ENCODE data around the gene DAB2IP.

DAB2IP gene

DNA sequence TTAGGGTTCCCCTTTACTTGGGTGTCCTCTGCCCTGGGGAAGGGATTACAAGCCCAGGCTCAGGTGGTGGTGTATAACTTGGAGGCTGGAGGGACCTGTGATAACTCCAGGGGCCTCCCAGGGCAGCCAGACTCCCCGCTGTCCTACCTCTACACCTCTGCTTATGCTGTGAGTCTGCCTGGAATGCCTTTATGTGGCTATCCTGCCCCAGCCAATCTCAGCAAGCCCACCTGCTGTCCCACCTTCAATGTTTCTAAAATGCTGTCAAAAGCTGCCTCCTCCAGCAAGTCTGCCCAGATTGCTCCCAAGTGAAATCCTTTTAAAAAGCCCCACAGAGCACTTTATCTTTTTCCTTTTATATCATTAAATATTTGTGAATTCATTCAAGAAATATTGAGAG is 39.3 kb downstream of the DAB2IP start:
- WGBS, result 100% methylated on average over 1 of the region's 1 CpG
- no peak overlapping the region for H3K4me2 ChIP-seq (ENCODE audit: low read length, poor library complexity, severe bottlenecking)
- H3K9ac ChIP-seq (ENCODE audit: low read length), result no peak overlapping the region
- H3K18ac ChIP-seq (ENCODE audit: low read depth in 1 of 2, low read length in 2 of 2), result no peak overlapping the region
- H3K23ac ChIP-seq (ENCODE audit: low read length in 2 of 2), result no peak overlapping the region
- no peak for DNase-seq
- H3K4me3 ChIP-seq (ENCODE audit: insufficient read depth in 1 of 2, low read depth in 1 of 2, low read length in 2 of 2), result no peak overlapping the region
- no peak overlapping the region for H3K27ac ChIP-seq (ENCODE audit: low read length, poor library complexity, severe bottlenecking)
- no peak overlapping the region for H2BK12ac ChIP-seq (ENCODE audit: low read length in 2 of 2)
- H4K91ac ChIP-seq (ENCODE audit: low read length), result no peak overlapping the region
- H3K9me3 ChIP-seq (ENCODE audit: control insufficient read depth, low read length), result no peaks in the 10 kb centered on the region
- no peak overlapping the region for H2BK5ac ChIP-seq (ENCODE audit: low read depth, low read length, poor library complexity, severe bottlenecking)
- no peak overlapping the region for H3K4ac ChIP-seq (ENCODE audit: low read depth in 1 of 2, low read length in 2 of 2)
- H2BK15ac ChIP-seq (ENCODE audit: low read depth, poor library complexity, severe bottlenecking), result no peak overlapping the region
- H2BK120ac ChIP-seq (ENCODE audit: low read depth, low read length), result no peak overlapping the region
- peaks cover 0 to 15% of the 10 kb centered on the region in 2 experiments for H3K36me3 ChIP-seq (ENCODE audit: control insufficient read depth in 1 of 2, insufficient read depth in 2 of 2, low read depth in 1 of 2, low read length in 2 of 2)
- no peak overlapping the region for H3K14ac ChIP-seq (ENCODE audit: low read length in 2 of 2)
- H2AK5ac ChIP-seq (ENCODE audit: low read length, severe bottlenecking), result no peak overlapping the region
- peaks cover 0 to 28% of the 10 kb centered on the region in 2 experiments for H3K27me3 ChIP-seq (ENCODE audit: control insufficient read depth in 1 of 2, insufficient read depth in 1 of 2, low read length in 2 of 2)
- peaks cover 22% of the 10 kb centered on the region for H3K4me1 ChIP-seq (ENCODE audit: control insufficient read depth, insufficient read depth, low read depth, low read length)
- H4K8ac ChIP-seq (ENCODE audit: low read length), result no peak overlapping the region
- no peaks in the 10 kb centered on the region for H3K79me1 ChIP-seq (replicated peaks; ENCODE audit: low read length, poor library complexity, severe bottlenecking)
- H2AFZ ChIP-seq (ENCODE audit: low read depth, low read length), result no peak overlapping the region

DNA sequence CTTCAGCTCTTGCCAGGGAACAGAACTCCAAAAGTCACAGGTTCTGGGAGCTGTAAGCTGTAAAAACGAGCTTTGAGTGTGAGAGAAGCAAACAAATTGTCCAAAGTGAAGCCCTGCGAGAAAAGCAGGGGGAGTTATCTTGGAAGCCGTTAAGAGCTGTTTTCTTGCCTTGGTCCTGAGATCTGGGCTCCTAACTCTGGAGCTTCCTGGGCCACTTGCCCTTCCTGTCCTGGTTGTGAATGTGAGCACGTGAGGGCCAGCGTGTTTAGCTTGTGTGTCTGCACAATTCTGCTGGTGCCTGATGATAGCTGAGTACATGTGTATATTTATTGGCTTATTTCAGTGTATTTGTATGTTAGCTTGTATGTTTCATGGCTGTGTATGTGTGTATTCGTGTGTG is 40.5 kb downstream of the DAB2IP start:
- peak; percentile 55 for DNase-seq
- no peak overlapping the region for H4K91ac ChIP-seq (ENCODE audit: low read length)
- no peak overlapping the region for H2BK5ac ChIP-seq (ENCODE audit: low read depth, low read length, poor library complexity, severe bottlenecking)
- no peak overlapping the region for H3K4me3 ChIP-seq (ENCODE audit: insufficient read depth in 1 of 2, low read depth in 1 of 2, low read length in 2 of 2)
- no peak overlapping the region for H3K27ac ChIP-seq (ENCODE audit: low read length, poor library complexity, severe bottlenecking)
- peaks cover 0 to 6% of the 10 kb centered on the region in 2 experiments for H3K36me3 ChIP-seq (ENCODE audit: control insufficient read depth in 1 of 2, insufficient read depth in 2 of 2, low read depth in 1 of 2, low read length in 2 of 2)
- H3K27me3 ChIP-seq (ENCODE audit: control insufficient read depth in 1 of 2, insufficient read depth in 1 of 2, low read length in 2 of 2), result peaks cover 0 to 21% of the 10 kb centered on the region in 2 experiments
- H3K9ac ChIP-seq (ENCODE audit: low read length), result no peak overlapping the region
- H3K4me2 ChIP-seq (ENCODE audit: low read length, poor library complexity, severe bottlenecking), result no peak overlapping the region
- H3K4ac ChIP-seq (ENCODE audit: low read depth in 1 of 2, low read length in 2 of 2), result no peak overlapping the region
- no peaks in the 10 kb centered on the region for H3K9me3 ChIP-seq (ENCODE audit: control insufficient read depth, low read length)
- WGBS, result 44% methylated on average over 6 of the region's 6 CpGs
- H3K23ac ChIP-seq (ENCODE audit: low read length in 2 of 2), result no peak overlapping the region
- no peak overlapping the region for H2AFZ ChIP-seq (ENCODE audit: low read depth, low read length)
- H4K8ac ChIP-seq (ENCODE audit: low read length), result no peak overlapping the region
- peaks cover 22% of the 10 kb centered on the region for H3K4me1 ChIP-seq (ENCODE audit: control insufficient read depth, insufficient read depth, low read depth, low read length)
- H3K14ac ChIP-seq (ENCODE audit: low read length in 2 of 2), result no peak overlapping the region
- no peak overlapping the region for H2AK5ac ChIP-seq (ENCODE audit: low read length, severe bottlenecking)
- no peak overlapping the region for H3K18ac ChIP-seq (ENCODE audit: low read depth in 1 of 2, low read length in 2 of 2)
- peaks cover 3% of the 10 kb centered on the region for H3K79me1 ChIP-seq (replicated peaks; ENCODE audit: low read length, poor library complexity, severe bottlenecking)
- no peak overlapping the region for H2BK15ac ChIP-seq (ENCODE audit: low read depth, poor library complexity, severe bottlenecking)
- no peak overlapping the region for H2BK12ac ChIP-seq (ENCODE audit: low read length in 2 of 2)
- no peak overlapping the region for H2BK120ac ChIP-seq (ENCODE audit: low read depth, low read length)

GRCh38 chr9:121692606-121693387 is 41.4 kb downstream of the DAB2IP start:
- H3K14ac ChIP-seq (ENCODE audit: low read length in 2 of 2), result no peak overlapping the region

DNA sequence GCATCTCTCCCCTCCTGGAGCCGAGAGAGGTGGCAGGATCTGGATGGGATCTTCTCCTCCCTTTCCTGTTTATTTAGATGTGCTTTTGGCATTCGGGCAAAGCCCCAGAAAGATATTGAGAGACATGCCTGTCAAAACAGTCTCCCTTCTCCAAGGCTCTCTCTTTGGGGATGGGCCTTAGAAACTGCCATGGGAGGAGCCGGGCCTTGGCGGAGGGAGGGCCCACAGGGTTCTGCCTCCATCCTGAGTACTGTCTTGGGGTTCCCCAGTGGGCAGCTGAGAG is 41.9 kb downstream of the DAB2IP start:
- no peak overlapping the region for H3K18ac ChIP-seq (ENCODE audit: low read depth in 1 of 2, low read length in 2 of 2)
- peaks cover 19% of the 10 kb centered on the region for H3K4me1 ChIP-seq (ENCODE audit: control insufficient read depth, insufficient read depth, low read depth, low read length)
- H3K9me3 ChIP-seq (ENCODE audit: control insufficient read depth, low read length), result no peaks in the 10 kb centered on the region
- no peak overlapping the region for H2BK12ac ChIP-seq (ENCODE audit: low read length in 2 of 2)
- no peak overlapping the region for H3K27ac ChIP-seq (ENCODE audit: low read length, poor library complexity, severe bottlenecking)
- H3K4ac ChIP-seq (ENCODE audit: low read depth in 1 of 2, low read length in 2 of 2), result no peak overlapping the region
- H3K4me3 ChIP-seq (ENCODE audit: insufficient read depth in 1 of 2, low read depth in 1 of 2, low read length in 2 of 2), result no peak overlapping the region
- no peak overlapping the region for H2AFZ ChIP-seq (ENCODE audit: low read depth, low read length)
- no peak overlapping the region for H2BK5ac ChIP-seq (ENCODE audit: low read depth, low read length, poor library complexity, severe bottlenecking)
- no peak overlapping the region for H2AK5ac ChIP-seq (ENCODE audit: low read length, severe bottlenecking)
- H3K23ac ChIP-seq (ENCODE audit: low read length in 2 of 2), result no peak overlapping the region
- no peak overlapping the region for H4K91ac ChIP-seq (ENCODE audit: low read length)
- no peak overlapping the region for H2BK120ac ChIP-seq (ENCODE audit: low read depth, low read length)
- no peak overlapping the region for H2BK15ac ChIP-seq (ENCODE audit: low read depth, poor library complexity, severe bottlenecking)
- DNase-seq, result no peak
- no peak overlapping the region for H4K8ac ChIP-seq (ENCODE audit: low read length)
- 65% methylated on average over 4 of the region's 4 CpGs for WGBS
- peaks cover 0 to 26% of the 10 kb centered on the region in 2 experiments for H3K27me3 ChIP-seq (ENCODE audit: control insufficient read depth in 1 of 2, insufficient read depth in 1 of 2, low read length in 2 of 2)
- no peak overlapping the region for H3K14ac ChIP-seq (ENCODE audit: low read length in 2 of 2)
- peaks cover 6% of the 10 kb centered on the region for H3K79me1 ChIP-seq (replicated peaks; ENCODE audit: low read length, poor library complexity, severe bottlenecking)
- peaks cover 0 to 6% of the 10 kb centered on the region in 2 experiments for H3K36me3 ChIP-seq (ENCODE audit: control insufficient read depth in 1 of 2, insufficient read depth in 2 of 2, low read depth in 1 of 2, low read length in 2 of 2)
- no peak overlapping the region for H3K4me2 ChIP-seq (ENCODE audit: low read length, poor library complexity, severe bottlenecking)
- no peak overlapping the region for H3K9ac ChIP-seq (ENCODE audit: low read length)

More at GRCh38 chr9:121692606-121693387, 41.4 kb downstream of the DAB2IP start:
- no peak overlapping the region for H2BK120ac ChIP-seq (ENCODE audit: low read depth, low read length)
- H2AFZ ChIP-seq (ENCODE audit: low read depth, low read length), result no peak overlapping the region
- H3K23ac ChIP-seq (ENCODE audit: low read length in 2 of 2), result no peak overlapping the region
- peak; percentile 78 for DNase-seq
- H2AK5ac ChIP-seq (ENCODE audit: low read length, severe bottlenecking), result no peak overlapping the region
- H3K4ac ChIP-seq (ENCODE audit: low read depth in 1 of 2, low read length in 2 of 2), result no peak overlapping the region
- H3K4me2 ChIP-seq (ENCODE audit: low read length, poor library complexity, severe bottlenecking), result no peak overlapping the region
- no peak overlapping the region for H3K9ac ChIP-seq (ENCODE audit: low read length)
- no peak overlapping the region for H3K27ac ChIP-seq (ENCODE audit: low read length, poor library complexity, severe bottlenecking)
- no peak overlapping the region for H4K91ac ChIP-seq (ENCODE audit: low read length)
- H3K9me3 ChIP-seq (ENCODE audit: control insufficient read depth, low read length), result no peaks in the 10 kb centered on the region
- no peak overlapping the region for H2BK5ac ChIP-seq (ENCODE audit: low read depth, low read length, poor library complexity, severe bottlenecking)
- H3K27me3 ChIP-seq (ENCODE audit: control insufficient read depth in 1 of 2, insufficient read depth in 1 of 2, low read length in 2 of 2), result peaks cover 0 to 27% of the 10 kb centered on the region in 2 experiments
- no peak overlapping the region for H3K18ac ChIP-seq (ENCODE audit: low read depth in 1 of 2, low read length in 2 of 2)
- H2BK15ac ChIP-seq (ENCODE audit: low read depth, poor library complexity, severe bottlenecking), result no peak overlapping the region
- H4K8ac ChIP-seq (ENCODE audit: low read length), result no peak overlapping the region
- WGBS, result 58% methylated on average over 14 of the region's 14 CpGs
- no peak overlapping the region for H3K4me3 ChIP-seq (ENCODE audit: insufficient read depth in 1 of 2, low read depth in 1 of 2, low read length in 2 of 2)
- H3K79me1 ChIP-seq (replicated peaks; ENCODE audit: low read length, poor library complexity, severe bottlenecking), result peaks cover 6% of the 10 kb centered on the region
- H3K4me1 ChIP-seq (ENCODE audit: control insufficient read depth, insufficient read depth, low read depth, low read length), result peaks cover 19% of the 10 kb centered on the region
- no peak overlapping the region for H2BK12ac ChIP-seq (ENCODE audit: low read length in 2 of 2)
- peaks cover 0 to 6% of the 10 kb centered on the region in 2 experiments for H3K36me3 ChIP-seq (ENCODE audit: control insufficient read depth in 1 of 2, insufficient read depth in 2 of 2, low read depth in 1 of 2, low read length in 2 of 2)
